ENCODE data around the gene C5orf22. TPM values are rescaled to one million over a fixed set of nuclear protein-coding genes. Genes with fewer than 3 reads are reported as not detected.

The C5orf22 gene
- total and polyA plus RNA-seq, 2 donors (not counting 1 experiment from before 2014, with no cell fraction given), result 20.0 to 26.9 TPM

DNA sequence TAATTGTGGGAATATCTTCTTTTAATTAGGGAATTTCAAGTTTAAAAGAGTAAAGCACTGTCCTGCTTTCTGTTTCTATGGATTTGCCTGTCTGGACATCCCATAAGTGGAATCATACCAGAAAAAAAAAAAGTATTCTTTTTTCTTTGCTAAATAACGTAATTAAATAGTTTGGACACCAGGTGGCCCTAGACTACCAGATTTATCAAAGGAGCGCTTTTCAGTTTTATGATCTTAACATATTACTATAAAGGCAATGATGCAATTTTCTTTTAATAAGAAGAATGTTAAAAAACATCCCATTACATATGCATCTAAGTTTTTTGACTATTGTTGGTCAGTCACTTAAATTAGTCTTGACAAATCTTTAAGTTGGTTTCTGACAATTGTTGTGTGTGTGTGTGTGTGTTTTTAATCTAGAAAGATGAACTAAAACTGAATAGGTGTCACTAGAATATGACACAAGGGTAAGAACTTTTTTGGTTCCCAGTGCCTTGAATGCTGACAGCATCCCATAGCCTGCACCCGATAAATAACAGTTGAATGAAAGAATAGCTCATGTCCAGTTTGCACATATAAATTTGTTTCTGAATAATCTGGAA is 49.5 kb downstream of the C5orf22 start:
- Histone ChIP-seq H3K36me3 (ENCODE audit: control insufficient read depth, insufficient read depth, low read length) (no peaks in the 10 kb centered on the region), H2AFZ (ENCODE audit: low read length) (no peak overlapping the region), H3K27ac (ENCODE audit: insufficient read depth, low read length) (no peak overlapping the region), H3K9me3 (ENCODE audit: control insufficient read depth, insufficient read depth, low read depth, low read length) (no peaks in the 10 kb centered on the region), H3K27me3 (ENCODE audit: control insufficient read depth, insufficient read depth, low read length) (no peaks in the 10 kb centered on the region), H3K79me2 (ENCODE audit: control insufficient read depth, insufficient read depth, low read length) (no peaks in the 10 kb centered on the region), H3K4me2 (ENCODE audit: extremely low read depth, insufficient read depth, low read length) (no peak overlapping the region), H4K20me1 (ENCODE audit: control insufficient read depth, extremely low read depth, insufficient read depth, low read length) (no peaks in the 10 kb centered on the region), H3K4me3 (replicated peaks in 1 of 4; ENCODE audit: control extremely low read depth in 1 of 4, insufficient read depth in 1 of 4, low read depth in 3 of 4, low read length in 4 of 4) (no peak overlapping the region), H3K9ac (ENCODE audit: insufficient read depth, low read length) (no peak overlapping the region), H3K4me1 (ENCODE audit: control insufficient read depth, extremely low read depth, insufficient read depth, low read length) (no peaks in the 10 kb centered on the region)
- DNase-seq (ENCODE audit: low read depth in 2 of 2), result peak; percentile 27 to 66
- TF ChIP-seq EZH2 (IDR thresholded peaks at IDR 0.05; ENCODE audit: low read length, missing control alignments), result no peak
- TF ChIP-seq, protein P1, sequence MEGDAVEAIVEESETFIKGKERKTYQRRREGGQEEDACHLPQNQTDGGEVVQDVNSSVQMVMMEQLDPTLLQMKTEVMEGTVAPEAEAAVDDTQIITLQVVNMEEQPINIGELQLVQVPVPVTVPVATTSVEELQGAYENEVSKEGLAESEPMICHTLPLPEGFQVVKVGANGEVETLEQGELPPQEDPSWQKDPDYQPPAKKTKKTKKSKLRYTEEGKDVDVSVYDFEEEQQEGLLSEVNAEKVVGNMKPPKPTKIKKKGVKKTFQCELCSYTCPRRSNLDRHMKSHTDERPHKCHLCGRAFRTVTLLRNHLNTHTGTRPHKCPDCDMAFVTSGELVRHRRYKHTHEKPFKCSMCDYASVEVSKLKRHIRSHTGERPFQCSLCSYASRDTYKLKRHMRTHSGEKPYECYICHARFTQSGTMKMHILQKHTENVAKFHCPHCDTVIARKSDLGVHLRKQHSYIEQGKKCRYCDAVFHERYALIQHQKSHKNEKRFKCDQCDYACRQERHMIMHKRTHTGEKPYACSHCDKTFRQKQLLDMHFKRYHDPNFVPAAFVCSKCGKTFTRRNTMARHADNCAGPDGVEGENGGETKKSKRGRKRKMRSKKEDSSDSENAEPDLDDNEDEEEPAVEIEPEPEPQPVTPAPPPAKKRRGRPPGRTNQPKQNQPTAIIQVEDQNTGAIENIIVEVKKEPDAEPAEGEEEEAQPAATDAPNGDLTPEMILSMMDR (conservative IDR thresholded peaks at IDR 0.05 in 1 of 2, IDR thresholded peaks at IDR 0.05 in 1 of 2; ENCODE audit: low read depth in 1 of 2, low read length in 2 of 2), result peak; percentile 40 to 47

DNA sequence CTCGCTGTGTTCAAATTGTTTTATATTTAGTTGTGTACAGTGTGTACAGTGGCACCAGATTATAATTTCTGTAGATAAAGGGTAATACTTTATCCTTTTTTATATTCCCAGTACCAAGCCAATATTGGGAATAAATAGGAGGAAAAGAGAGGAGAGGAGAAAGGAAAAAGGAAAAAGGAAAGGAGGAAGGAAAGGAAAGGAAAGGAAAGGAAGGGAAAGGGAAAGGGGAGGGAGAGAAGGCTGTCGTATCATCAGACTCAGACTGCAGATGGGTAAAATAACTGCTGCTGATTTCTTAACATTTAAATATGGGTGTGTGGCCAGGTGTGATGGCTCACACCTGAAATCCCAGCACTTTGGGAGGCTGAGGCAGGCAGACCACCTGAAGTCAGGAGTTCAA is 51.0 kb downstream of the C5orf22 start:
- no peak overlapping the region for H3K4me2 ChIP-seq (ENCODE audit: extremely low read depth, insufficient read depth, low read length)
- H4K20me1 ChIP-seq (ENCODE audit: control insufficient read depth, extremely low read depth, insufficient read depth, low read length), result no peaks in the 10 kb centered on the region
- H3K36me3 ChIP-seq (ENCODE audit: control insufficient read depth, insufficient read depth, low read length), result no peaks in the 10 kb centered on the region
- H3K9ac ChIP-seq (ENCODE audit: insufficient read depth, low read length), result no peak overlapping the region
- H3K27ac ChIP-seq (ENCODE audit: insufficient read depth, low read length), result no peak overlapping the region
- H3K9me3 ChIP-seq (ENCODE audit: control insufficient read depth, insufficient read depth, low read depth, low read length), result no peaks in the 10 kb centered on the region
- H3K4me1 ChIP-seq (ENCODE audit: control insufficient read depth, extremely low read depth, insufficient read depth, low read length), result no peaks in the 10 kb centered on the region
- H3K4me3 ChIP-seq (replicated peaks in 1 of 4; ENCODE audit: control extremely low read depth in 1 of 4, insufficient read depth in 1 of 4, low read depth in 3 of 4, low read length in 4 of 4), result no peak overlapping the region
- no peaks in the 10 kb centered on the region for H3K27me3 ChIP-seq (ENCODE audit: control insufficient read depth, insufficient read depth, low read length)
- no peak for DNase-seq (ENCODE audit: low read depth in 2 of 2)
- no peak overlapping the region for H2AFZ ChIP-seq (ENCODE audit: low read length)
- TF ChIP-seq EZH2 (IDR thresholded peaks at IDR 0.05; ENCODE audit: low read length, missing control alignments), result no peak
- TF ChIP-seq, protein P1 (conservative IDR thresholded peaks at IDR 0.05 in 1 of 2, IDR thresholded peaks at IDR 0.05 in 1 of 2; ENCODE audit: low read depth in 1 of 2, low read length in 2 of 2), result no peak
- no peaks in the 10 kb centered on the region for H3K79me2 ChIP-seq (ENCODE audit: control insufficient read depth, insufficient read depth, low read length)

DNA sequence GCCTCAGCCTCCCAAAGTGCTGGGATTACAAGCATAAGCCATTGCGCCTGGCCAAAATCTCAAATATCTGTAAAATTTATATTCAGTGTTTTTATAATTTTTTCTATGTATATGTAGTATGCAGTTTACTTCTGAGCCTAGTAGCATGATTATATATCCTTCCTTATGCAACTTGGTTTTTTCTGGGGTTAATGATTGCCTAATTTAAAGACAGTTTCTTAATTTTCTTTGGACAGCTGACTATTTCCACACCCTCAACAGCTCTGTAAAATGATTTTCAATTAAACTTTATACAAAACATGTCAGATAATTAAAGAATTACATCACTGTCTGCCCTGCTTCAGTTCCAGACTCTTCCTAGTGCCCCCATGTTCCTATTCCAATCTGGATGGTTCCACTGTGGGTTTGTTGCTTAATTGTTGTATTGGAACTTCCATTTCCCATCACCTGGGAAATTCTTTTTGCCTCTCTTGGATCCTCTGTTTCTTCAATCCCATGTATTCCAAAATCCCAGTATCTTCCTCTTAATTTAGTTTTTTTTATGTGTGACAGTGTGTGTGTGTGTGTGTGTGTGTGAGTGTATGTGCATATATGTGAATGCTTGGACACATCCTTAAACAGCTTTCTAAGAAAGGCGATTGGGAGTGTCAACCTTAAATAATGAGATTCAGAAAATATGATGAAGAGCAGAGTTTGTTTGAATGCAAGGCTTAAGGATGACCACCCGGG is 53.2 kb downstream of the C5orf22 start:
- TF ChIP-seq, protein P1 (conservative IDR thresholded peaks at IDR 0.05 in 1 of 2, IDR thresholded peaks at IDR 0.05 in 1 of 2; ENCODE audit: low read depth in 1 of 2, low read length in 2 of 2), result no peak
- no peak for TF ChIP-seq EZH2 (IDR thresholded peaks at IDR 0.05; ENCODE audit: low read length, missing control alignments)
- H3K4me3 ChIP-seq (replicated peaks in 1 of 4; ENCODE audit: control extremely low read depth in 1 of 4, insufficient read depth in 1 of 4, low read depth in 3 of 4, low read length in 4 of 4), result no peak overlapping the region
- H3K9me3 ChIP-seq (ENCODE audit: control insufficient read depth, insufficient read depth, low read depth, low read length), result no peaks in the 10 kb centered on the region
- no peaks in the 10 kb centered on the region for H4K20me1 ChIP-seq (ENCODE audit: control insufficient read depth, extremely low read depth, insufficient read depth, low read length)
- no peak overlapping the region for H2AFZ ChIP-seq (ENCODE audit: low read length)
- no peaks in the 10 kb centered on the region for H3K4me1 ChIP-seq (ENCODE audit: control insufficient read depth, extremely low read depth, insufficient read depth, low read length)
- no peaks in the 10 kb centered on the region for H3K79me2 ChIP-seq (ENCODE audit: control insufficient read depth, insufficient read depth, low read length)
- no peaks in the 10 kb centered on the region for H3K36me3 ChIP-seq (ENCODE audit: control insufficient read depth, insufficient read depth, low read length)
- DNase-seq (ENCODE audit: low read depth in 2 of 2), result no peak
- no peak overlapping the region for H3K9ac ChIP-seq (ENCODE audit: insufficient read depth, low read length)
- no peak overlapping the region for H3K4me2 ChIP-seq (ENCODE audit: extremely low read depth, insufficient read depth, low read length)
- no peak overlapping the region for H3K27ac ChIP-seq (ENCODE audit: insufficient read depth, low read length)
- H3K27me3 ChIP-seq (ENCODE audit: control insufficient read depth, insufficient read depth, low read length), result no peaks in the 10 kb centered on the region
